Activated naive CD8-positive, alpha-beta T cell (primary cell): ENCODE data around the gene RAB10.
"Not testable (repeated sequence)": the region's sequence is repeated elsewhere in the genome, so short reads cannot be mapped to it uniquely, and the experiment has no call there.

Experiments used
- H3K27ac Mint-ChIP-seq: one replicate; pipeline ENCODE4 v1.8.0; 2021; ENCODE audit warnings: mixed read lengths
- H3K27me3 Mint-ChIP-seq: one replicate; pipeline ENCODE4 v1.8.0; 2021; ENCODE audit warnings: mixed read lengths
- H3K36me3 Mint-ChIP-seq: one replicate; pipeline ENCODE4 v1.8.0; 2021; ENCODE audit warnings: mixed read lengths
- H3K4me1 Mint-ChIP-seq: one replicate; pipeline ENCODE4 v1.8.0; 2021; ENCODE audit warnings: low read depth, mixed read lengths
- H3K4me3 Mint-ChIP-seq: one replicate; pipeline ENCODE4 v1.8.0; 2021; ENCODE audit warnings: mild to moderate bottlenecking, mixed read lengths
- H3K9me3 Mint-ChIP-seq: one replicate; pipeline ENCODE4 v1.8.0; 2021; ENCODE audit warnings: low read depth, mixed read lengths

Gene RAB10

GRCh38 chr2:26008851-26009566 lies 24.9 kb upstream of the RAB10 start:
- peaks cover 3% of the 10 kb centered on the region for H3K9me3 Mint-ChIP-seq
- H3K27ac Mint-ChIP-seq, result no peak overlapping the region
- no peaks in the 10 kb centered on the region for H3K27me3 Mint-ChIP-seq
- H3K4me1 Mint-ChIP-seq, result no peaks in the 10 kb centered on the region
- no peak overlapping the region for H3K4me3 Mint-ChIP-seq
- peaks cover 3% of the 10 kb centered on the region for H3K36me3 Mint-ChIP-seq

DNA sequence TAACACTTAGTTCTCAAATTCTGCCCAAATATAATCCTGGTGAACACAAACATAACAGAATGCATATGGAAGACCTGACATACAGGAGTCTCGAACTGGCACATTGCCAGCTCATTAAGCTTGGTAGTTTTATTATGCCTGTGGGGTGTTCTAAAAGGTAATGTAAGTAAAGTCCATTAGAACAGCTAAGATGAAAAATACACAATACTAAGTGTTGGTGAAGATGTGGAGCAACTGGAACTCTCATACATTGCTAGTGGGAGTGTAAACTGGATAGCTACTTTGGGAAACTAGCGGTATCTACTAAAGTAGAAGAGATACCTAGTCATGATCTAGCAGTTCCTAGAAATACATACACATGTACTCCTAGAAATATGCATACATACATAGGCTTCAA lies 24.3 kb upstream of the RAB10 start:
- Mint-ChIP-seq H3K27ac (no peak overlapping the region), H3K4me3 (no peak overlapping the region), H3K36me3 (peaks cover 3% of the 10 kb centered on the region), H3K4me1 (no peaks in the 10 kb centered on the region), H3K27me3 (no peaks in the 10 kb centered on the region), H3K9me3 (peaks cover 3% of the 10 kb centered on the region)

- H3K27me3 Mint-ChIP-seq, result no peaks in the 10 kb centered on the region
- no peaks in the 10 kb centered on the region for H3K4me1 Mint-ChIP-seq
- no peak overlapping the region for H3K4me3 Mint-ChIP-seq
- no peak overlapping the region for H3K27ac Mint-ChIP-seq
- peaks cover 3% of the 10 kb centered on the region for H3K36me3 Mint-ChIP-seq
- peaks cover 3% of the 10 kb centered on the region for H3K9me3 Mint-ChIP-seq
Observed at GRCh38 chr2:26010943-26011342, 22.9 kb upstream of the RAB10 start.

GRCh38 chr2:26011609-26011989 lies 22.3 kb upstream of the RAB10 start:
- H3K27me3 Mint-ChIP-seq, result no peaks in the 10 kb centered on the region
- no peak overlapping the region for H3K27ac Mint-ChIP-seq
- H3K36me3 Mint-ChIP-seq, result peaks cover 3% of the 10 kb centered on the region
- H3K4me1 Mint-ChIP-seq, result no peaks in the 10 kb centered on the region
- no peak overlapping the region for H3K4me3 Mint-ChIP-seq
- peaks cover 3% of the 10 kb centered on the region for H3K9me3 Mint-ChIP-seq

DNA sequence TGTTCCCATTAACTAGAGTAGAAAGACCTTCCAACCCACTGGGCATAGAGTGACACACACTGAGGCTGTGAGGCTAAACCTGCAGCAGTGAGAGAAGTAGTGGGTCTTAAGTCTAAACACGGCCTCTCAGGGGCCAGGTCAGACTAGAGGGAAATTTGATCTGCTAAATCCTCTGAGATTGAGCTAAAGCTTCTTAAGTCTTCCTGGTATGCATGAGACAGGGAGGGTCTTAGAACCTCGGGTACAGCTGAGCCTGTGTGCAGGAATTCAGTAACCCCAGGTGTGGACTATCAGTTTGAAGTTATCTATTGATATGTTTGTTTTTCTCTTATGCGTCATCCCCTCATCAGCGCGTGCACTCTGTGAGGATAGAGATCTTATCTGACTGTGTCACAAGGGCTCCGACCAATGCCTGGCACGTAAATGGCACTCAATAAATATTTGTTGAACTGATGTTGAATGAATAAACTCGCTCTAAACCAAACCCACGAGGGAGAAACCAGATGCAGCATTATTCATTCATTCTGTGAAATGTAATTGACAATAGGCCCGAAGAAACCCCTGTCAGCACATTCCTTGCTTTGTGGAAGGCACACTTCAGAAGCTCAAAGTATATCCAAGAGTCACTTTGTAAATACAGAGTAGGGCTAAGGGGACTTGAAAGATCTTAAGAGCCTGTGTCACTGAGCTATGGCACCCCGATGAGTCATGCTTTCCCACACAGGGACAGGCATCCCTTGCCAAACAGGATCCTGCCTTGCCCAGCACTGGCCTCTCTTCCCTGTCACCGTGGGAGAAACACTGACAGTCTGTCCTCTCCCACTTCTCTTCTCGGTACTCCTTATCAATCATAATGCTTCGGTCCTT lies 21.7 kb upstream of the RAB10 start:
- Mint-ChIP-seq H3K9me3 (peaks cover 3% of the 10 kb centered on the region), H3K27me3 (no peaks in the 10 kb centered on the region), H3K4me1 (no peaks in the 10 kb centered on the region)

GRCh38 chr2:26013668-26014067 lies 20.2 kb upstream of the RAB10 start:
- Mint-ChIP-seq H3K4me1 (no peaks in the 10 kb centered on the region), H3K36me3 (peaks cover 3% of the 10 kb centered on the region)

More for the DNA sequence above, 21.7 kb upstream of the RAB10 start:
- no peak overlapping the region for H3K27ac Mint-ChIP-seq
- peaks cover 3% of the 10 kb centered on the region for H3K36me3 Mint-ChIP-seq
- H3K4me3 Mint-ChIP-seq, result no peak overlapping the region

DNA sequence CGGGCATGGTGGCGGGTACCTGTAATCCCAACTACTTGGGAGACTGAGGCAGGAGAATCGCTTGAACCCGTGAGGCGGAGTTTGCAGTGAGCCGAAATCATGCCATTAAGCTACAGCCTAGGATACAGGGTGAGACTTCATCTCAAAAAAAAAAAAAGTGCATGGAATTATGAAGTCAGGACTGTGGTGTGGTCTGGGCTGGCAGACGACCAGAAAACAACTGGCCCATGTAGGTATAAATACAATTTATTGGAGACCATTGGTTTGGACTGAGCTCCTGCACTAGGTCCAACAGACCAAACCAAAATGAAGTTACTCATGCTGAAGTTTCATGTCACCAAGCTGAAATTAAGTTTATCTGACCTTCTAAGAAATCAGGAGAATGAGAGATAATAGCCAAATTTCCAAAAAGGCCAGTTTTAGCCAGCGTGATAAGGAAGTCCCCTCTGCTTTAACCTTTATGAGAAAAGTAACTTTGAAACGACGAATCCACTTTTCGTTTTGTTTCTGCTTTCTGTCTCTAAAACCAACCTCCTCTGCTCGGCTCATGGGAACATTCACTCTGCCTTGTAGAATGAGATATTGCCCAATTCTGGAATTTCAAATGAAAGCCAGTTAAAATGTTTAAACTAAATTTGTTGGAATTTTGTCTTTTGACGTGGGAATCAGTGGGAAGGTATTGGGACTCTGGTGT lies 17.7 kb upstream of the RAB10 start:
- Mint-ChIP-seq H3K4me1 (no peaks in the 10 kb centered on the region), H3K4me3 (no peak overlapping the region), H3K27me3 (no peaks in the 10 kb centered on the region), H3K9me3 (no peaks in the 10 kb centered on the region), H3K27ac (no peak overlapping the region), H3K36me3 (no peaks in the 10 kb centered on the region)

More at GRCh38 chr2:26013668-26014067, 20.2 kb upstream of the RAB10 start:
- Mint-ChIP-seq H3K4me3 (no peak overlapping the region), H3K27ac (no peak overlapping the region), H3K27me3 (no peaks in the 10 kb centered on the region), H3K9me3 (peaks cover 3% of the 10 kb centered on the region)

- not testable (repeated sequence) for H3K9me3 Mint-ChIP-seq, H3K27ac Mint-ChIP-seq, H3K36me3 Mint-ChIP-seq, H3K4me3 Mint-ChIP-seq, H3K4me1 Mint-ChIP-seq, H3K27me3 Mint-ChIP-seq
Observed at GRCh38 chr2:26016706-26017045, 17.2 kb upstream of the RAB10 start.

DNA sequence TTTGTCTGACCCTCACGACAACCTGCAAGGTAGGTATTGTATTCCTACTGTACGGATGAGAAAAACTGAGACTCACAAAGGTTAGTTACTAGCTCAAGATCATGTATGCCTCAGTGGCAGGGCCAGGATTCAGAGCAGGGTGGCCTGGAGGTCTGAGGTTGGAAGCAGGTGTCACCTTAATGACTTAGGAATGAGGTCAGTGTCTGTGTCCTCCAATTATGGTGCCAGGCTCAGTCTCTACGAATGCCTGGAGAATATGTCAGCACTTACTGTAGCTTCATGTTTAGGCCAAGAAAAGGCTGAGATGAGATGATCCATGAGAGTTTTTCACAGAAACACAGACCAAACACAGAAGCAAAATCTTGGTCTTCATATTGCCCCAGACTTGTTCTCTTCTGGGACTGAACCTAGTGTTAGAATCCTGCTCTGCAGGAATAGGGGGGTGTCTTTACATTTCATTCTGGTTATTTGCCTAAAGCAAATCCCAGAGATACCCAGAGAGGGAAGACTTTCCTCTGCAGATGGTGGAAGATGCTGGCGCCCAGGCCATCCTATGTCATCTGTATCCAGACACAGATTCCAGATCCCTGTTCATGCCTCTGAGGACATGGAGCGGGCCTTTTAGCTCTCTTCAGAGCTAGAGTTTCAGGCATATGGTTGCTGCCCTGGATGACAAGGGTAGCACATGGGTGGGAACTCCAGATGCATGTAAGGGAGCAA lies 16.3 kb upstream of the RAB10 start:
- no peak overlapping the region for H3K4me3 Mint-ChIP-seq
- no peak overlapping the region for H3K27ac Mint-ChIP-seq
- H3K27me3 Mint-ChIP-seq, result no peaks in the 10 kb centered on the region
- no peaks in the 10 kb centered on the region for H3K4me1 Mint-ChIP-seq
- H3K36me3 Mint-ChIP-seq, result no peaks in the 10 kb centered on the region
- no peaks in the 10 kb centered on the region for H3K9me3 Mint-ChIP-seq

- Mint-ChIP-seq H3K27ac (no peak overlapping the region), H3K27me3 (no peaks in the 10 kb centered on the region), H3K9me3 (no peaks in the 10 kb centered on the region), H3K4me3 (no peak overlapping the region), H3K36me3 (no peaks in the 10 kb centered on the region), H3K4me1 (no peaks in the 10 kb centered on the region)
Observed at GRCh38 chr2:26018184-26019055, 15.5 kb upstream of the RAB10 start.

DNA sequence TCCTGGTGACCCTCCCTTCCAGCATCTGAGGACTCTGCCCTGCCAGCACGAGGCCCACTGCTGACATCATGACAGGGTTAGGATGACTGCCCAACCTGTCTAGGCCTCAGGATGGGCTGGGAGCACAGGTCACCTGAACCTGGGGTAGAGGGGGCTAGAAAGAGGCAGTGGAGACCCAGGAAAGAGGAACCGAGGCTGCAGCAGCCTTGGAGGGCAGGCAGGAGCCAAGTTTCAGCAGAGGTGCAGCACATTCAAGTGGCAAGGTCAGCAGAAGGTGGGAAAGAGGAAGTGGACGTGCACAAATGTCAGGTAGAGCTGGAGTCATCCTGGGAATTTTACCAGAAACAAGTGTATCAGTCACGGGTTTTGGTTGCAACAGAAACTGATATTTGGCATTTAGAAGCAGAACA lies 13.6 kb upstream of the RAB10 start:
- Mint-ChIP-seq H3K9me3 (no peaks in the 10 kb centered on the region), H3K36me3 (no peaks in the 10 kb centered on the region), H3K27me3 (no peaks in the 10 kb centered on the region), H3K27ac (no peak overlapping the region), H3K4me3 (no peak overlapping the region), H3K4me1 (no peaks in the 10 kb centered on the region)

- peaks cover 2% of the 10 kb centered on the region for H3K27me3 Mint-ChIP-seq
- H3K4me1 Mint-ChIP-seq, result no peaks in the 10 kb centered on the region
- H3K36me3 Mint-ChIP-seq, result no peaks in the 10 kb centered on the region
- no peaks in the 10 kb centered on the region for H3K9me3 Mint-ChIP-seq
- no peak overlapping the region for H3K4me3 Mint-ChIP-seq
- H3K27ac Mint-ChIP-seq, result no peak overlapping the region
Observed at GRCh38 chr2:26024260-26024659, 9.6 kb upstream of the RAB10 start.

GRCh38 chr2:26025509-26025908 lies 8.4 kb upstream of the RAB10 start:
- H3K36me3 Mint-ChIP-seq, result no peaks in the 10 kb centered on the region
- no peak overlapping the region for H3K27ac Mint-ChIP-seq
- peaks cover 2% of the 10 kb centered on the region for H3K27me3 Mint-ChIP-seq

DNA sequence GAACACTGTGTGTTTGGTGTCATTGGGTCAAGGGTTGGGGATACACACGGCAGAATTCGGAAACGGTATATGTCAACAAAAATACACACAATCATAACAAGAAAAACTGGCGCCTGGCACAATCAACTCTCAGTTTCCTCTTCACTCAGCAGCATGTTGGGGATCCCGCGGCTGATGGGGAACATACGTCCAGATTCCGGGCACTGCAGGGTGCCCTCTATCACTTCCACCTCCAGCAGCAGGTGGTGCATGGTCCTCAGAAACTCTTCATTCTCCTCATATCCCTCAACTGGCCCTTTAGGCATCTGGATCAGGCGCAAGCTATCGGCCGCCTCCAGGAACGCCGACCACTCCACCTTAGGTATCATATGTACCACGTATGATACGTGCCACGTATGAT lies 5.8 kb upstream of the RAB10 start:
- H3K4me1 Mint-ChIP-seq, result not testable (repeated sequence)

More at GRCh38 chr2:26025509-26025908, 8.4 kb upstream of the RAB10 start:
- Mint-ChIP-seq H3K9me3 (no peaks in the 10 kb centered on the region), H3K4me3 (no peak overlapping the region), H3K4me1 (no peaks in the 10 kb centered on the region)

More for the DNA sequence above, 5.8 kb upstream of the RAB10 start:
- H3K4me3 Mint-ChIP-seq, H3K9me3 Mint-ChIP-seq, H3K36me3 Mint-ChIP-seq, H3K27me3 Mint-ChIP-seq, H3K27ac Mint-ChIP-seq: not testable (repeated sequence)
